Thymus (tissue), 11 donors: ENCODE data around the gene SF3A2. TPM values are rescaled to one million over a fixed set of nuclear protein-coding genes. Genes with fewer than 3 reads are reported as not detected.

Source experiments
- DNase-seq, 9 donors: peaks; one replicate each; pipeline ENCODE4 v3.0.0-alpha.2; 2013; ENCODE audit warnings: low spot score in 9 of 9, low read depth in 6 of 9, missing footprints in 1 of 9
- H3K27ac ChIP-seq, 2 donors: one replicate each; pipeline ENCODE4 v1.5.1; 2013; ENCODE audit warnings: control low read depth in 1 of 2, low read depth in 1 of 2, low read length in 1 of 2, mild to moderate bottlenecking in 1 of 2, moderate library complexity in 1 of 2
- H3K27me3 ChIP-seq, 2 donors: one replicate each; pipeline ENCODE4 v1.5.1; 2013; ENCODE audit warnings: low read length in 1 of 2; ENCODE audit not compliant: control insufficient read depth in 2 of 2, insufficient read depth in 1 of 2
- H3K36me3 ChIP-seq, 2 donors: one replicate each; pipeline ENCODE4 v1.5.1; 2013; ENCODE audit warnings: low read length in 1 of 2, mild to moderate bottlenecking in 1 of 2, moderate library complexity in 1 of 2; ENCODE audit not compliant: control insufficient read depth in 2 of 2, insufficient read depth in 2 of 2
- H3K4me1 ChIP-seq, 2 donors: one replicate each; pipeline ENCODE4 v1.5.1; 2013; ENCODE audit warnings: low read length in 2 of 2; ENCODE audit not compliant: control insufficient read depth in 2 of 2, insufficient read depth in 2 of 2
- H3K4me3 ChIP-seq, 2 donors: one replicate each; pipeline ENCODE4 v1.5.1; 2013; ENCODE audit warnings: low read length in 2 of 2, control low read depth in 1 of 2, mild to moderate bottlenecking in 1 of 2
- H3K9me3 ChIP-seq, 2 donors: one replicate each; pipeline ENCODE4 v1.5.1; 2013; ENCODE audit warnings: low read length in 1 of 2, mild to moderate bottlenecking in 1 of 2; ENCODE audit not compliant: control insufficient read depth in 2 of 2, insufficient read depth in 1 of 2
- WGBS: extraction: QIAGEN DNeasy Blood & Tissue Kit; methylation state at CpG from one replicate; pipeline ENCODE4 v1.1.7; 2013; 5-methylcytosine and 5-hydroxymethylcytosine counted together
- polyA plus RNA-seq: library from polyadenylated mRNA; stranded (reverse); fragments of 200-250 nt; gene quantifications from one replicate; pipeline ENCODE4 v1.2.3, GENCODE V29; 2013
- total RNA-seq: library from RNA; stranded (reverse); fragments of 120-200 nt; gene quantifications from one replicate; pipeline ENCODE4 v1.2.4, GENCODE V29; 2013
- donor health status: healthy.

The SF3A2 gene
- total and polyA plus RNA-seq, 2 donors: 18.7 to 51.1 TPM

DNA sequence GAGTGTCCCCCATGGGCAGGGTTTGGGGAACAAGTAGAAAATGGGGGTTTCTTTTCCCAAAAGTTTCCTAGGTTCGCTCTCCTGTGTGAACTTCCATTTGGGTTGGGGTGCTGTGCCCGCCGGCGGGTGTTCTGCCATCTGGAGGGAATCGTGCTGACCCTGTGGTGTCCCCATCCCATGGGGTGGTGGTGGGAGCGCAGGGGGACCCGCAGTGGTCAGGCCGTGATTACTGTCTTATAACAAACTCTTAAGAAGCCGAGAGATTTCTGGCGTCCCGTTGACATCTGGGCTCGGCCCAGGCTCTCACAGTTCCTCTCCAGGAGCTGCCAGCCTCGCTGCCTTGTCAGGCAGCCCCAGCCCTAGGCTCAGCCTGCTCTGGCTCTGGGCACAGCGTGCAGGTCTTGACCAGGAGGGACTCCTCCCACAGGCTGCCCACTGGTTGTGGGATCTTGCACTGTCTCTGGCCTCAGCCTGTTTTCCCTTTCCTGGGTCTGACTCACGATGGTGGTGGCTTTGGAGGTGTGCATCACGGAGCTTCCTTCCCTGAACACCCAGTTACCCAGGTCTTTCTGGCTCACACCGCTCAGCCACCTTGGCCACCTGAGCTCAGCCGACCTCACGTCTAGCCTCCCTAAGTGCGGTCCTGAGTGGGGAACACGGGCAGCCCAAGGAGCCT, 35.0 kb upstream of the SF3A2 start:
- 98% methylated on average over 21 of the region's 21 CpGs for WGBS
- peaks cover 50 to 54% of the 10 kb centered on the region in 2 donors for H3K36me3 ChIP-seq
- H3K4me3 ChIP-seq: no peak overlapping the region
- H3K9me3 ChIP-seq: no peaks in the 10 kb centered on the region
- DNase-seq: no peak
- H3K27ac ChIP-seq: no peak overlapping the region
- peaks cover 0 to 9% of the 10 kb centered on the region in 2 donors for H3K4me1 ChIP-seq
- no peaks in the 10 kb centered on the region for H3K27me3 ChIP-seq

DNA sequence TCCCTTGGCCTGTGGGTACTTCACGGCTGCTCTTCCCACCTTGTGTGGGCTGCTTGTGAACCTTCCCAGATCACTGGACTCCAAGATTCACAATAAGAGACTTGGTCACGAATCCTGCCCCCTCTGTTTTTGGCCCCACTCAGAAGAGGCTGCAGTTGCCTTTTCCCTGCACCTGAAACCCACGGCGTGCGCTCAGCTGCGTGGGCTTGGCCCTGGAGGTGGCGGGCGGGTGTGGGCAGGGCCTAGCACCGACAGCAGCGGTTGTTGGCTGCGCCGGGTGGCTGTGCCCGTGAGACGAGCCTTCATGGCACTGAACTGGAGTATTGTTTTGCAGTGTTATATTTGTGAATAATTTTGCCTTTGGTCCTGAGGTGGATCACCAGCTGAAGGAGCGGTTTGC, 34.3 kb upstream of the SF3A2 start:
- H3K36me3 ChIP-seq: peaks cover 46 to 54% of the 10 kb centered on the region in 2 donors
- H3K4me3 ChIP-seq: no peak overlapping the region
- H3K27me3 ChIP-seq: no peaks in the 10 kb centered on the region
- H3K4me1 ChIP-seq: peaks cover 0 to 9% of the 10 kb centered on the region in 2 donors
- H3K27ac ChIP-seq: no peak overlapping the region
- no peaks in the 10 kb centered on the region for H3K9me3 ChIP-seq
- no peak for DNase-seq
- WGBS: 98% methylated on average over 15 of the region's 15 CpGs

DNA sequence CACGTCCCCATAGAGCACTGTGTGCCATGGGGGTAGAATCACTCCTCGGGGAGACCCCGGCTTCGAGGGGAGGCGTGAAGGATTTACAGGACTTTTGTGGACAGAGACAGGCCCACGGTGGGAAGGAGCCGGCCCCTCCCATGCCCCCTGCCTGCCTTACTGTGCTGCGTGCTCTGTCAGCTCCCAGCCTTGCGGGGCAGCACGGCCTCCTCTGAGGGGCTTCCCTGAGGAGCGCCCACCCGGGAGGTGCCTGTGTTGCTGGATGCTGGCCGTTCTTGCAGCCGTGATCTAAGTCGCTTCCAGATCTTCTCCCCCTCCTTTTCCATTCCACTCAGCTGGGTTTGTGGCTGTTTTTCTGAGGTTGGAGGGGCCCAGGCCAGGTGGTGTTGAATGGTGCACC, 29.6 kb upstream of the SF3A2 start:
- H3K27me3 ChIP-seq: no peaks in the 10 kb centered on the region
- H3K9me3 ChIP-seq: no peaks in the 10 kb centered on the region
- no peaks in the 10 kb centered on the region for H3K4me1 ChIP-seq
- H3K27ac ChIP-seq: no peak overlapping the region
- H3K36me3 ChIP-seq: peaks cover 67 to 73% of the 10 kb centered on the region in 2 donors
- H3K4me3 ChIP-seq: no peak overlapping the region
- DNase-seq: no peak
- WGBS: 94% methylated on average over 15 of the region's 15 CpGs

DNA sequence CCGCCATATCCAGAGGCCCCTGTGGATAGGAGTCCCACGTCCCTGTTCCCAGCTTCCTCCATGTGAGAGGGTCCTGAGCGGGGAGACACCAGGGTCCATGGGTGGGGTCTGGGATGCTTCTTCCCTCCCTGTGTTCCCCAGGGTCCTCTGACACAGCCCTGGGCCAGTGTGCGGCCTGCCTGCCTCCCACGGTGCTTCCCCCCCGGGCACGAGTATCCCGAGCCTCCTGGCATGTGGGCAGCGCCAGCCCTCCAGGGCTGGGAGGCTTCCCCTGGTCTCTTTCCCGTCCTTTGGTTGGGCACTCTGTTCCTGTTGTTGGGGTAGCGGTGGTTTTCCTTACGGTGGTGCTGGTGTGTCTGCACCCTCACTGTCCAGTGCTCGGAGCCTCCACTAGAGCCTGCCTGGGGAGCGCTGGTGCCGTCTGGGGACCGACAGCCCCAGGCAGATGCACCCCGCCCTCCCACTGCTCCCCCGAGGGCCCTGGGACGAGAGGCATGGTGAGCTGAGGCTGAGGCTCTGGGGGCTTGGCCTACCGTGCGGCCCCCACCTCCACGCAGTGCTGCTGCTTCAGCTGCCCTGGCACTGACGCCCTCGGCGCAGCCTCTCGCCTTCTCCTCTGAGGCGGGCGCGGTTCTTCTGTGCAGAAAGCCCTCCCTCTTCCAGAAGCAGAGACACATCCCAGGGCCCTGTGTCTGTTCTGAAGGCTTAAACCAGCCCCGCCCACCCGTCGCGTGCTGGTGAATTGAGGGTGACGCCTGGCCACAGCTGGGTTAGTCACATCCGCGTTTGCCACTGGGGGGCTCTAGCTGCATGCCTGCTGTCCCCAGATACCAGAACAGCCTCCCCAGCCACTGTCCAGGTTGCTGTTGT, 28.4 kb upstream of the SF3A2 start:
- Histone ChIP-seq H3K4me1 (peaks cover 0 to under 1% of the 10 kb centered on the region in 2 donors), H3K27me3 (no peaks in the 10 kb centered on the region), H3K27ac (no peak overlapping the region), H3K4me3 (no peak overlapping the region), H3K36me3 (peaks cover 72 to 77% of the 10 kb centered on the region in 2 donors), H3K9me3 (no peaks in the 10 kb centered on the region)
- whole genome bisulfite sequencing: 94% methylated on average over 36 of the region's 36 CpGs
- DNase-seq: peak in 1 of 9 donors; percentile 27

DNA sequence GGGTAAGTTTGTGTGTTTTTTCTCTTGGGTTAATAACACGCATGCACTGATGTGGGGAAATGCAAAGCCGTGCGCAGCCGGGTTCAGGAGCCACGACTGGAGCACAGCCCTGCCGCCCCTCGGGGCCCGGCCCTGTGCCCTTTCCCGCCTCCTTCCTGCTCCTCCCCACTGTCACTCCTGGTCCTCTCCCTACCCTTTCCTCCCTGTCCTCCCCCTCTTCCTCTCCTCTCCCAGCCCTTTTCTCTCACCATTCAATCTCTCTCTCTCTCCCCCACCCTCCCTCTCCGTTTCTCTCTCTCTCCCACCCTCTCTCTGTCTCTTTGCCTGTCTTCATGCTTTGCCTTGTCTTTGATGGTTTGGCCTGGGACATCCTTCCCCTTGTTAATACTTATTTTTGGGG, 27.6 kb upstream of the SF3A2 start:
- H3K9me3 ChIP-seq: no peaks in the 10 kb centered on the region
- H3K4me3 ChIP-seq: no peak overlapping the region
- H3K27ac ChIP-seq: no peak overlapping the region
- H3K27me3 ChIP-seq: no peaks in the 10 kb centered on the region
- peaks cover 0 to 7% of the 10 kb centered on the region in 2 donors for H3K4me1 ChIP-seq
- WGBS: 96% methylated on average over 10 of the region's 10 CpGs
- no peak for DNase-seq
- H3K36me3 ChIP-seq: peaks cover 72 to 80% of the 10 kb centered on the region in 2 donors

DNA sequence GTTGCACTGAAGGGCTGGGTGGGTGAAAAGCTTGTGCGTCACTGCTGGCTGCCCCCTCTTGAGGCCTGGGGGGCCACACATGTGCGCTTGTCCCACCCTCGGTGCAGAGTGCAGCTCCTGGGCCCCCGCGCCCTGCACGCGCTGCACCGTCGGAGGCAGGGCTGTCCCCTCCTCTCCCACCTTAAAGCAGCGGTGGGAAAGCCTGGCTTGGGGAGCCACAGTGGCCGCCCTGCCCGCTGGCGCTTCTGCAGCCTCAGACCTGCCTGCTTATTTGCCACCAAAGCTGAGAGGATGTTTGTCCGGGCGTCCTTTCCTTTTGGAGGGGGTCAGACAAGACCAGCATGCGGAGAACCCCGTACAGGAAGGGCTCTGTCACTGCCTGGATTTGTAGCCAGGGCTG, 27.2 kb upstream of the SF3A2 start:
- Histone ChIP-seq H3K27me3 (no peaks in the 10 kb centered on the region), H3K4me3 (no peak overlapping the region), H3K27ac (no peak overlapping the region), H3K9me3 (no peaks in the 10 kb centered on the region), H3K36me3 (peaks cover 72 to 80% of the 10 kb centered on the region in 2 donors), H3K4me1 (peaks cover 0 to 10% of the 10 kb centered on the region in 2 donors)
- no peak for DNase-seq
- 98% methylated on average over 17 of the region's 17 CpGs for WGBS

DNA sequence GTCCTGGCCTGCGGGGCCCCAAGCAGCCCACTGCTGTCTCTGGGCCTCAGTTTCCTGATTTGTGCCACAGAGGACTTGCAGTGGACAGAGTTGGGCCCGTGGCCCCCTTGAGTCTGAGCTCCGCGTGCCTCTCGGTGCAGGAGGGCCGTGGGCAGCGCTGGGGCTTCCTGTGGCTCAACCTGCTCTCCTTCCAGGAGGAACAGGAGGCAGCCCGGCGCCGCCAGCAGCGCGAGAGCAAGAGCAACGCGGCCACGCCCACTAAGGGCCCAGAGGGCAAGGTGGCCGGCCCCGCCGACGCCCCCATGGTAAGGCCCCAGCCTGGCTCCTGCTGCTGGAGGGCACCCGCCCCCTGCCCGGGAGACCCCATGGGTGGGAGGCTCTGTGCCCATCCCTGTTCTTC, 26.4 kb upstream of the SF3A2 start:
- WGBS: 98% methylated on average over 21 of the region's 21 CpGs
- no peak for DNase-seq
- H3K4me3 ChIP-seq: no peak overlapping the region
- no peak overlapping the region for H3K27ac ChIP-seq
- no peaks in the 10 kb centered on the region for H3K27me3 ChIP-seq
- H3K4me1 ChIP-seq: peaks cover 0 to 17% of the 10 kb centered on the region in 2 donors
- no peaks in the 10 kb centered on the region for H3K9me3 ChIP-seq
- H3K36me3 ChIP-seq: peaks cover 75 to 85% of the 10 kb centered on the region in 2 donors

DNA sequence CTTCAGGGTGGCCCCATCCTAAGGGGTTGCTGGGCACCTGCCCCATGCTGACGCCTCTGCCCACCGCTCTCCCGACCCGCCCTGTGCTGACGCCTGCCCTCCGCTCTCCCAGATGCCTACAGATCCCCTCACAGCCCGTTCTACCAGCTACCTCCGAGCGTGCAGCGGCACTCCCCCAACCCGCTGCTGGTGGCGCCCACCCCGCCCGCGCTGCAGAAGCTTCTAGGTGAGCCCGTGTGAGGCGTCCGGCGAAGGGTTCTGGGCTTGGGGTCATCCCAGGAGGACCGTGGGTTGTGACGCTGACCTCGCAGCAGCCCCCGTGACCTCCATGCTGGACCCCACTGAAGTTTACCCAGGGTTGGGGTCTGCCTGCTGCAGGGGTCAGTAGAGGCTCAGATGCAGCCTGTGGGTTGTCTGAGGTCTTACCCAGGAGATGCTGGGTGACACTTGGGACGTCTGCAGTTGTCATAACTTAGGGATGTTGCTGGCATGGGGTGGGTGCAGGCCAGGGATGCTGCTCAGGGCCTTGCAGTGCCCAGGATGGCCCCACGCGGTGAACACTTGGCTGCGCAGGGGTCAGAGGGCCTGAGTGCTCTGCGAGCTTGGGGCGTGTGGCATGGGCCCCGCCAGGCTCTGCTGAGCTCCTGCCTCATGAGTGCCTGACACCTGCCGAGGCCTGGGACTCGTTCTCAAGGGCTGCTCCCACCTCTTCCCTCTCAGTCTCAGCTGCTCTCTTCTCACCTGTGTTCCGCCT, 25.5 kb upstream of the SF3A2 start:
- Histone ChIP-seq H3K9me3 (no peaks in the 10 kb centered on the region), H3K27ac (no peak overlapping the region), H3K27me3 (no peaks in the 10 kb centered on the region), H3K36me3 (peaks cover 81 to 95% of the 10 kb centered on the region in 2 donors), H3K4me3 (no peak overlapping the region), H3K4me1 (peaks cover 0 to 23% of the 10 kb centered on the region in 2 donors)
- DNase-seq: no peak
- WGBS: 98% methylated on average over 33 of the region's 33 CpGs
